ACHN (cell line): Measurements from ENCODE around the gene RTN4RL1.
"Not testable (repeated sequence)": the region's sequence is repeated elsewhere in the genome, so short reads cannot be mapped to it uniquely, and the experiment has no call there.

ENCODE experiments used
- DNase-seq: peaks from one replicate; pipeline ENCODE4 v3.0.0-alpha.2; 2015
- in situ Hi-C: cut with HindIII; loops from 2 replicates; pipeline ENCODE4 v1.10.0; 2017; ENCODE audit warnings: low sequenced_read_pairs, low pct_ligation_motif_present, low pct_unique_long_range_greater_than_20kb

RTN4RL1 gene

DNA sequence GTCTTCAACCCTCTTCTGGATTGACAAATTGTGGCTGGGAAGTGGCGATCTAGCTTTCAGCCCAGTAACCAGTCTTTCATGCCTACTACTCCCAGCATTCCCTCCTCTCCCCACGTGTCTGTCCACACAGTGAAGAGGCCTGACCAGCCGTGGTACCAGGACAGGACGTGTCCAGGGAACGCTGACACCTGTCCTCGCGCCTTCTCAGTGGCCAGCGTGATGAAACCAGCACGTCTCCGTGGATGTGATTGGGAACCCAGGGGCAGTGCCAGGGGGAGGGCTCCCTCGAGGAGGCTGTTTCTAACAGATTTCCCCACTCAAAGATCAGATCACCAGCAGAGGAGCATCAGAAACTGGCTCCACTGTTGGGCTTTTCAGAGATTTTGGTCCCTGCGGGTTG lies 126.3 kb downstream of the RTN4RL1 start:
- no peak for DNase-seq
- in situ Hi-C loops, result loop anchor here (25.0 kb wide), 1 partner anchor 138 kb away; the partner anchor contains the start of genes DPH1, OVCA2 and RTN4RL1

DNA sequence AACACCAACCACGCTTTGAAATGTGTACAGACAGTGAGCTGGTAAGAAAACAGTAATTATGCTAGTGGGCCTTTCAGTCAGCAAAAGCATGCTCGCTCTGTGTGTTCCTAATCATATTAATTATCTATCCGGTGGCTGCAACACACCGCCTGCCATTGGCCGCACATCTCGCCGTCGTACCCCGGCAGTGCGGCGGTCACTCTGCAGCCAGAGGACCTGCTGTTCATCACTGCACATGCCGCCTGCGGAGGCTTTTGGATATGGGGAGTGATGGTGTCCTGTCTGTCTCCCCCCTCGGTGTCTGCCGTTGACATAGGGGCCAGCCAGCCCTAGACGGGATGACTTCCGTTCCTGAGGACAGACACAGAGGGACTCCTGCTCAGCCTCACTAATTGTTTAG lies 126.8 kb downstream of the RTN4RL1 start:
- DNase-seq, result no peak

GRCh38 chr17:1897105-1897656 lies 128.0 kb downstream of the RTN4RL1 start:
- no peak for DNase-seq

More for the DNA sequence above, 126.8 kb downstream of the RTN4RL1 start:
- in situ Hi-C loops, result loop anchor here (25.0 kb wide), 1 partner anchor 139 kb away; the partner anchor contains the start of genes DPH1, OVCA2 and RTN4RL1

DNA sequence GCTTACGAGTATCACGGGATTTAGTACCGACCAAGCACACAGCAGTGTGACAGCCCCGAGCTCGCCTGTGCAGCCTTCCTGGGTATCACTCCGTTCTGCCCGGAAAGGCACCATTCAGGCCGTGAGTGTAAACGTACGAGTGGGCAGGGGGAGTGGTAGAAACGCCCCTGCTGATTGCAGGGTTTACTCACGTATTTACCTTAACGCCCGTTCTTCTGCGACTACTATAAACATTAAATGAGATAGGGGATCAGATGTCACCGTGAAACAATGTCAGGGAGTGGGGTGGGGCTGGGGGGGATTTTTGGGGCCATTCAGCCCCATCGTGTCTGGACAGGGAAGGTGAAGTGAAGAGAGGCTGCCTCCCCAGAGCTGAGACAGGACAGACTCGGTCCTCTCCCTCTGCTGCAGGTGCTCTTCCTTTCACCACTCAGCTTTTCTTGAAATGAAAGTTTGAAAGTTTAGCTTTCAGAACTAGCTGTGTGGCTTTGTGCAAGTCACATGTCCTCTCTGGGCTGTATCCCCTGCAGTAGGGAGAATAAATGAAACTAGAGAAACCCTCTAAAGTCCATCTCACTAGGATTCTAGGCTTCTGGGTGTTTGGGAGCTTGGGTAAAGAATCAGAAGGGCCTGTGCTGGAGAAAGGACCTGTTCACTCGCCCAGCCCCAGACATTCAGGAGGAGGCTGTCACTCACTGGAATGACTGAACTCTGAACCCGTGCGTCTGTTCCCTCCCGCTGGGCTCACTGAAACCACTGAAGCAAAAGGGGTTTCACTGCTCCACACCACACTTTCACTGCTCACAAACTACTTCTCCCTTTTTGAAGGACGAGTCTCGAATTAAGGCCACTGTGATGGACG lies 128.7 kb downstream of the RTN4RL1 start:
- no peak for DNase-seq
- in situ Hi-C loops, result loop anchor here (25.0 kb wide), 1 partner anchor 141 kb away; the partner anchor contains the start of genes DPH1, OVCA2 and RTN4RL1

More at GRCh38 chr17:1897105-1897656, 128.0 kb downstream of the RTN4RL1 start:
- in situ Hi-C loops, result loop anchor here (25.0 kb wide), 1 partner anchor 140 kb away; the partner anchor contains the start of genes DPH1, OVCA2 and RTN4RL1

DNA sequence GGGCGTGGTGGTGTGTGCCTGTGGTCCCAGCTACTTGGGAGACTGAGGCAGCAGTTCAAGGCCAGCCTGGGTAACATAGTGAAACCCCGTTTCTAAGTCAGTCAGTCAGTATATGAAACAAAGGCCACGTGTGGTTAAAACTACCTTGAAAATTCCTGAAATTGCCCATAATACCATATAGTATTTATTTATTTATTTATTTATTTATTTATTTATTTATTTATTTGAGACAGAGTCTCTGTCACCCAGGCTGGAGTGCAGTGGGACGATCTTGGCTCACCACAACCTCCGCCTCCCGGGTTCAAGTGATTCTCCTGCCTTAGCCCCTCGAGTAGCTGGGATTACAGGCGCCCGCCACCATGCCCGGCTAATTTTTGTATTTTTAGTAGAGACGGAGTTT lies 129.7 kb downstream of the RTN4RL1 start:
- DNase-seq, result not testable (repeated sequence)
- in situ Hi-C loops, result loop anchor here (25.0 kb wide), 1 partner anchor 142 kb away; the partner anchor contains the start of genes DPH1, OVCA2 and RTN4RL1

DNA sequence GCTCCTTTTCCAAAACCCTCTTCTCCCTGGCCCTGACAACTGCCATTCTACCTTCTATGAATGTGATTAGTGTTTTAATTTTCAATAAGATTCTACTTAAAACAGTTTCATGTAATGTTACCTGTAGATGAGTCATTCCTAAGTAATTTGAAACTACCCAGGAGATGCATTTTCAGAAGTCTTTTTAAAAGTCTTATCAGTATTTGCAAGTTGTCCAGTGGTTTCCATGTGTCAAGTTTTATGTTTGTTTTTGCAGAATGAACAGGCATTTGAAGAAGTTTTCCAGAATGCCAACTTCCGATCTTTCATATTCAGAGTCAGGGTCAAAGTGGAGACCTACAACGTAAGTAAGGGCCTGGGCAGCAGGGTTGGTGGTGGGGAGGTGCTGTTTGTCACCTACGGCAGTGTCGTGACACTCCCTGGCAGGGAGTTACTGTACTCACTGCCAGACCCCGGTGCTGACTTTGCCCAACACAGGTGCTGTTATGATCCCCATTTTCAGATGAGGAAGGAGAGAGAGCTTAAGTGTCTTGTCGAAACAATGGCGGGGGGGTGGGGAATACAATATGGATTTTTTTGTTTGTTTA lies 130.3 kb downstream of the RTN4RL1 start:
- no peak for DNase-seq
- in situ Hi-C loops, result loop anchor here (25.0 kb wide), 1 partner anchor 142 kb away; the partner anchor contains the start of genes DPH1, OVCA2 and RTN4RL1

DNA sequence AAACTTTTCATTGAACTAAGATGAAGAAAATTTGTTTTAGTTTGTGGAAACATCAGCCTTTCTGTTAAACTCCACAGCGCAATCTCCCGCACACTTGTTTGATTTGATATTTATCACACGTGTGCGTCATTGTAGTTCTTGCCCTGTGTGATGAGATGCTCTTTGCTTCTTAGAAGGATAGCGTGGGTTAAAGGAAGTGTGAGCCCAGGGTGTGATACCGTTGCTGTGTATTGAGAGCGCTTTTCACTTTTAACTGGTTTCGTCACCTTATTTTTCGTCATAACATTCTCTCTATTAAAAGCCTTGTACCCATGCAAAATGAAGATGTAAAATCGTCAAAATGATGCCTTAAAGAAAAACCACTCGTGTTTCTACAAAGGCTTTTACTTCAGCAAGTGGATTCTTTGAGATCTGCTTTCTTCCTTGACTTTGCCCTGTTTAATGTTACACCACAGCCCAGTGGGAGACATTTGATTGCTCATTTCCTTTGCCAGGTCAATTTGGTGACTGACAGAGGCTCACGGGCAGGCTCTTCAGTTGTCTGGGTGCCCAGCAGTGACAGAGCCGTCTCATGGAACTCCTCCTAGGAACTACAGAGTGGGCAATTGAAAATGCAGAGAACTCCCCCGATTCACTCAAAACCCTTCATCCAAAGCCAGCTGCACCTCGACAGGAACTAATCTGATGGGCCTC lies 134.2 kb downstream of the RTN4RL1 start:
- in situ Hi-C loops, result loop anchor here (25.0 kb wide), 1 partner anchor 146 kb away; the partner anchor contains the start of genes DPH1, OVCA2 and RTN4RL1
- DNase-seq, result no peak

DNA sequence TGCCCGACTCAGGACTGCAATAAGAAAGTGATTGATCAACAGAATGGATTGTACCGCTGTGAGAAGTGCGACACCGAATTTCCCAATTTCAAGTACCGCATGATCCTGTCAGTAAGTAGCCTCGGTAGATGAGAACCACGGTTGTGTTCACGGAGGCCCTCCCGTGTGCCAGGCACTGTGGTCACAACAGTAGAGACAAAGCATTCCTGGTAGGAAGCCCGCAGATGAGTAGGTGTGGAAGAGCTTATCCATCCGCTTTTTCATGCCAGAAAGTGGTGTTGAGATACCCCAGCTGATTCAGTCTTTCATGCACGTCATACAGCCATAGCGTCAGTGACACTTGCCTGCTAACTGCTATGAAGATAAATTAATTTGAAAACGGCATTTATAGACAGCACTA lies 136.4 kb downstream of the RTN4RL1 start:
- in situ Hi-C loops, result loop anchor here (25.0 kb wide), 1 partner anchor 149 kb away; the partner anchor contains the start of genes DPH1, OVCA2 and RTN4RL1
- no peak for DNase-seq
